GM18867 (cell line): Measurements from ENCODE around the gene CASP7.

Experiments used
- ATAC-seq: cut with Tn5 transposase; IDR thresholded peaks from one replicate; pipeline ENCODE4 v1.9.1; 2021; ENCODE audit warnings: mild to moderate bottlenecking, moderate library complexity; ENCODE audit not compliant: unreplicated experiment

CASP7 gene

DNA sequence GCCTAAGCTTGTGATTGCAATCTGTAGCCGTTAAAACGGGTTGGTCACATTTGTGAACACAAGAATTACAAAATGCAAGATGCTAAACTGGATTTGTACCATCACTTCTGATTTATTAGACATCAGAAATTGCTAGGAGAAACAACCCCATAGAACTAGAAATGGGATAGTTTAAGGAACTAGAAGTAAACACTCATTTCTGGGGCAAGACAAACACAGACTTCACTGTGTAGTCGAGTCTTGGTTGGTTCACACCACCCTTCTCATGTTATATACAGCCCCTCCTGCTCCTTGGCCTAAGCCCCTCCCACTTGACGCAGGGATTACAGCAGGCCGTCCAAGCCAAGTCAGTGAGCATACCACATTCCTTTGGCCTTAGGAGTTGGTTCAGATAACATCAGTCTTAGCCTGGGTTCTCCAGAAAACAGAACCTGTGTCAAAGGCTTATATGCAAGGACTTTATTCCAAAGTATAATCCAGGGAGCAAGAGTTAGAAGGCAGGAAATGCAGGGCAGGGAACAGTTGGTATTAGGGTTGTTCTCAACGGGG is 13.8 kb upstream of the CASP7 start:
- ATAC-seq = no peak

DNA sequence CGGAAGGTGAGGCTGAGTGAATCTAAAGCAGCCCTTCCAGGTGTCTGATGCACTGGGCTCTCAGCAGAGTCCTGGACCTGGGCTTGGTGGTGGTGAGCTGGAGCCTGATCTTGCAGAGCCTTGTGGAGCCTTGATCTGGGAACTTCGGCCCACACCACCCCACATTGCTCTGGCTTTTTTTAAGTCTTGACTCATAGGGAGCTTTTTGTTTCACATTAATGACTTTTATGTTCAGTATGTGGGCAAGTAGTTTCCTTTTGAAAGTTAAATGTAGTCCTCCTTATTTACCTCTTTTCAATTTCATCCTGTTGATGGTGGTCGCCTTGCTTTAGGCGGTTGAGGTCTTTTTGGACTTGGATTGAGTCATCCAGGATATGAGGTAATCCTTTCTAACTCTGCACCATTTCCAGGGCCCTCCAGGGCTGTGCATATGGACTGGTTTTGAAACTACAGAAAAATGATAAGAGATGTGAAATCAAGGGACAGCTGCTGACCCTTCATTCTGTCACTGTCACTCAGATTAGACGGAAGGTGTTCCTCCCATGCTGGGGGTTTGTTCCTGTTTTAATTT is 12.9 kb upstream of the CASP7 start:
- no peak for ATAC-seq

DNA sequence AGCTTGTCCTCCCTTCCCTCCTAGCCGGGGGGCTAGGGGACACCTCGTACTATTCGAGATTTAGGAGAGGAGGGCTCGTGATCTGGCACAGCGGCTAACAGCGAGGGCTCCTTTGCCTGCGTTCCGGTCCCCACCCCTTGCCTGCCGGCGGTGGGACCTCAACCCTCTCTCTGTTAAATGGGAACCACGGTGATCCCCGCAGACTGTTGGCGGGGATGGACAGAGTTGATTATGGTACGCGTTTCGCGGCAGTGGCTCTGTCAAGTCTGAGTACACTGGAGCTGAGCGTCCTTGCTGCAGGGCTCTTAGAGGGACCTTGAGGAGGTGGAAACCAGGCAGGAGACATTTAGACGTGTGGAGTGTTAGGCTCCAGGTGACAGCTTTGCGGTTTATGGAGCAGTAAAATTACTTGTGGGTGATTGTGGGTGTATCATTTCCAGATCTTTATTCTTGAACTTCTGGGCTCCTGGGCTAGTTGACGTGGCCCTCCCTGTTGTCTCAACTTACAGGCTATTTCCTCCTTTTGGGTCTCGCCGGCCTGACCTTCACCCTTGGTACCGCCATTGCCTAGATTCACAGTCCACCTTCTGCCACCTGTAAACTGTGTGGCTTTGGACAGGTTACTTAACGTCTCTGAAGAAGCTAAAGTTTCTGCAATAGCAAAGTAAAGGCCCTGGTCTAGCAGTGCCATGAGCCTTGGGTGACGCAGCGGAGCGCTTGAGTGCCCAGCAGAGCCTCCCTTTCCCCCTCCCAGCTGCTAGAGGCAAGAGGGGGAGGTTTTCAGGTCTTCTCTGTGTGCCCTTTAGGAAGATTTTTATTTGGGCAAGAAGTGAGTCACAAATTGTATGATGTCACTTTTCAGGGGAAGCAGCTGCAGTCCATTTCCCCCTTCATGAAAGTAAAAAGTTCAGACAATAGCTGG is 739 bp downstream of the CASP7 start:
- peak; percentile 24 for ATAC-seq

DNA sequence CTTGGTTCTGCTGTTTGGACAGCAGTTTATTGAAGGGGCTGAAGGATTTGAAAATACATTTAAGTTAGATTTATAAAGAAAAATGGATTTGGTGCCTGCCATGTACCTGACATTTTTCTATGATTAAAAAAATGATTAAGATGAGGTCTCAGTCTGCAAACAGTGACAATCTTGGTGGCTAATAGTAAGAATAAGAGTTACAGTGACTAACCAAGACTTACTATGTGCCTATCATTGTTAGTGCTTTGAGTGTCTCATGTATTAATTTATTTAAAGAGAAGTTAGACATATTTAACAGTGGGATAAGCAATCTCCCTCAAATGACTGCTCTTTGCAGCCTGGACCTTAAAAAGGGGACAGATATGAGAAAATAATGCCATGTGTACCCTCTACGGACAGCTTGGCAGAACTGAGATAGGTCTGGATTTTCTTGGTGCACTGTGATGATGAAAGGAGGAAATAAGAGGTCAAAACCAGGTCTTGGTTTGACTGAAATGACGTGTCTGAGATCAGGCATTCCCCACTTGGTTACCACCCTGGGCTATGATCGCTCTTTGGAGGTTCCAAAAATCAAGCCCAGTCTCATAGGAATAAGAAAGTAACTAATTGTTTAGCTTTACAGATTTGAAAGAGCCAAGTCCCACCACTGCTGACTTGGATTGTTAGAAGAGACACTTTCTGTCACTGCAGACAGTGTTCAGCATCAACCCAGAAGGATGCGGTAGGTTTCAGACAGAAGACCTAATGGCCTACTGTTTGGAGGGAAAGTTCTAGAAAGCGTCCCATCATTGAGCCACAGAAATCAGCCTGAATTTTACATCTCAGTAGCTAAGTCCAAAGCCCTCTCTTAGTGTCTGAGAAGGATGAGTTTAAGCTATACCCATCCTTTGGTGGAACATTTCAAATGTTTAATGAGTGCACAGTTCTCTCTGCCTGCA is 2.1 kb downstream of the CASP7 start:
- peak; percentile 57 for ATAC-seq

GRCh38 chr10:113683300-113683699 is 3.6 kb downstream of the CASP7 start:
- ATAC-seq = no peak

GRCh38 chr10:113686028-113686427 is 6.3 kb downstream of the CASP7 start:
- no peak for ATAC-seq

DNA sequence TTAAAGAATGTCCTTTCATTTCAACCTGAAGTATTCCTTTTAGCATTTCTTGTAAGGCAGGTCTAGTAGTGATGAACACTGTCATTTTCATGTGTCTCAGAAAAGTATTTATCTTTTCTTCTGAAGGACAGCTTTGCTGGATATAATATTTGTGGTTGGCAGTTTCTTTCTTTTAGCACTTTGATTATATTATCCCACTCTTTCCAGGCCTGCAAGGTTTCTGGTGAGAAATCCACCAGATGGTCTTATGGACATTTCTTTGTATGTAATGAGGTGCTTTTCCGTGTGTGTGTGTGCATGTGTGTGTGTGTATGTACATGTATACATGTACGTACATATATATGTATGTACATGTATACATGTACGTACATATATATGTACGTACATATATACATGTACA is 7.3 kb downstream of the CASP7 start:
- ATAC-seq = no peak

DNA sequence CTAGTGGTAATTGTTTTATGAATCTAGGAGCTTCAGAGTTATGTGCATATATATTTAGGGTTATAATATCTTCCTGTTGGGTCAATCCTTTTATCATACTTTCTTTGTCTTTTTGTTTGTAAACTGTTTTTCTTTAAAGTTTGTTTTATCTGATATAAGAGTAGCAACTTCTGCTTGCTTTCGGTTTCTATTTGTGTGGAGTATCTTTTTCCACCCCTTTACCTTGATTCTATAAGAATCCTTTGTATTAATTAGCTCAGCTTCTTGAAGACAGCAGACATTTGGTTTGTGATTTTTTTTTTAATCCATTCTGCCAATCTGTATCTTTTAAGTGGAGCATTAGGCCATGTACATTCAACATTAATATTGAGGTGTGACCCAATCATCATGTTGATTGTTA is 9.3 kb downstream of the CASP7 start:
- no peak for ATAC-seq

- no peak for ATAC-seq
Measured at GRCh38 chr10:113689574-113689973, 9.9 kb downstream of the CASP7 start.

GRCh38 chr10:113690749-113691148 is 11.0 kb downstream of the CASP7 start:
- ATAC-seq = no peak

DNA sequence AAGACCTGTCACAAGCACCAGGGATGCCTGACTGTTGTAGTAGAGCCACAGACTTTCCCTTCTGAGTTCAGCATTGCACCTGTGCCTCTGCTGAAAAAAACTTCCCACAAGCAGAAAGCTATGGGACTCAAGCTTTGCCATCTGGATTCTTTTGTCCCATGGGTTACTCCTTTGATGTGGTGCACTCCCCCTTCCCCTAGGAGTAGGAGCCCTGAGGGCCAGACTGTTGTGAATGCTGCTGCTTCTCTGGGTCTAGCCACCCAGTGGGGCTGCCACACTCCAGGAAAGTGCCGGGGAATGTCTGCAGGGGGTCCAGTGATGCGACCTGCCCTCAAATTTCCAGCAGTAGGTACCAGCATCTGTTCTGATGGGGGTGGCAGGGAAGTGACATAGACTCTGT is 11.7 kb downstream of the CASP7 start:
- no peak for ATAC-seq

- no peak for ATAC-seq
Measured at GRCh38 chr10:113692271-113692670, 12.6 kb downstream of the CASP7 start.

GRCh38 chr10:113693348-113693747 is 13.6 kb downstream of the CASP7 start:
- ATAC-seq = no peak

DNA sequence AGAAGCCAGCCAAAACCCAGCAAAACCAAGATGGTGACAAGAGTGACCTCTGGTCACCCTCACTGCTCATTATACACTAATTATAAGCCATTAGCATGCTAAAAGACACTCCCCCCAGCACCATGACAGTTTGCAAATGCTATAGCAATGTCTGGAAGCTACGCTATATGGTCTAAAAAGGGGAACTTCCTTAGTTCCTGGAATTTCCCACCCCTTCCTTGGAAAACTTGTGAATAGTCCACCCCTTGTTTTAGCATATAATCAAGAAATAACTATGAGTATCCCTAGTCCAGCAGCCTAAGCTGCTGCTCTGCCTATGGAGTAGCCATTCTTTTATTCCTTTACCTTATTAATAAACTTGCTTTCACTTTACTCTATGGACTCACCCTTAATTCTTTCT is 16.0 kb downstream of the CASP7 start:
- ATAC-seq = no peak

- ATAC-seq = no peak
Measured at GRCh38 chr10:113697595-113697994, 17.9 kb downstream of the CASP7 start.

DNA sequence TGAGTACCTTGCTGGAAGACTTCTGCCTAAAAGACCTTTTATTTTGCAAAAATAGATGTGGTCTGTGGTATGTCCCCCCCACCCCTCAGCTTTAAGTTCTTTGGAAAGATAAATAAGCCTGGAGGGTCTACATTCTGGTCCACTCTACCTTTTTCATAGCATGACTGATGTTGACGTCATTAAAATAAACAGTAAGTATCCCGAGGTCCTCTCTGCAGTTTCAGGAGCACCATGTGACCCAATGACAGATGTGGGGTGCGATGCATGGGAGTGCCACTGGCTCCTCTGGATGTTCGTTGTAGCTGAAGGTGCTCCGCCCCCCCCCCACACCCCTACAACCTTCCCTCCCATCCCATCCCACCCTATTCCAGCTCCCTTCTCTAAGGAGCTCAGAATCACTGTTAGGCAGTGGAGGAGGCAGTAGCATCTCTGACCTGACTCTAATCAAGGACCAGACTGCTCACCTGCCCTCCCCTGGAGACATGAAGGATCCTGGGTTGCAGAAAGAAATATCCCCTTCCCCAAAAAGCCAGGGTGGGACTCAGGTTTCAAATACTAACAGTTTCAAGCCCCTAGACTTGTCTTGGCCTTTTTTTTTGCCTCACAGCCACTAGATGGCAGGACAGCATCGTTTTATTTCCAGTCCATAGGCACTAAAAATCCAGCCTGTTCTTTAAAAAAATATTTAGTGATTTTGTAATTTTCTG is 25.1 kb downstream of the CASP7 start:
- ATAC-seq = peak; percentile 43

- ATAC-seq = no peak
Measured at GRCh38 chr10:113705344-113705652, 25.6 kb downstream of the CASP7 start.

- no peak for ATAC-seq
Measured at GRCh38 chr10:113706623-113707022, 26.9 kb downstream of the CASP7 start.

- no peak for ATAC-seq
Measured at GRCh38 chr10:113708640-113709039, 28.9 kb downstream of the CASP7 start.

DNA sequence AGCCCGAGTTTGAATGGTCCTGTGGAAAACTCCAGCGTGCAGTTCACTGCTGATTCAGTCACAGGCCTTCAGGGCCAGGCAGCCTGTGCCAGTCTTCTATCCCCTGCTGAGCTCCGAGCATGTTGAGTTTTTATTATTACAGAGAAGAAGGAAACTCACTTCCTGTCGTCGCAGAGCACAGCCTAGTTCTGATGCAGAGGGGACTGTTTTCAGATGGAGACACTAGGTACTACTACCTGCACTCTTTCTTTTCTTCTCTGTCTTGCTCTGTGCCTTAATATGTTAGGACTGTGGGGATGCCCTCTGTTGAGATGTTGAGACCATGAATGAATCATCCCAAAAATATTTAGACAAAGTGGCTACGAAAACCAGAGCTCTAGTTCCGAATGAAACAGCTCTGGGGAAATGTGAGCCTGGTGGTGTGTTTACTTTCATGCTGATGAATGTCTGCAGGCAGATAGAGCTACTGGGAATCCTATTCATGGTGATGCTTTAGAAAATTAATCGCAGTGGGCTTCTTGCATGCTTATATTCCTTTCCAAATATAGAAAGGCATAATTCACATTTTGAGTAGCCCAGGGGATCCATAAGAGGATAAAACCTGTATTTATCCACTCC is 29.6 kb downstream of the CASP7 start:
- ATAC-seq = no peak
